AG04450 (cell line): ENCODE results near the gene BNIP2. TPM values are rescaled to one million over a fixed set of nuclear protein-coding genes. Genes with fewer than 3 reads are reported as not detected.

Experiments
- CTCF ChIA-PET: fragments of 300-600, 350-600 bp; formaldehyde crosslinking; extraction: SDS; loops from one replicate; lab custom pipeline; 2022; ENCODE audit warnings: antibody characterized with exemption, inconsistent platforms; lab: Charles Lee
- POLR2A ChIA-PET: fragments of 350-600 bp; formaldehyde crosslinking; extraction: SDS; loops from one replicate; lab custom pipeline; 2021; ENCODE audit warnings: antibody characterized with exemption, inconsistent platforms; lab: Yijun Ruan, JAX
- DNase-seq: peaks from one replicate; pipeline ENCODE4 v3.0.0-alpha.2; 2011; ENCODE audit warnings: low read depth, low spot score
- H3K27ac ChIP-seq: one replicate; pipeline ENCODE4 v1.5.1; 2012; ENCODE audit warnings: low read depth, low read length, control low read depth
- H3K27me3 ChIP-seq: one replicate; pipeline ENCODE4 v1.6.0; 2012; ENCODE audit warnings: low read length; ENCODE audit not compliant: control insufficient read depth, insufficient read depth
- H3K4me3 ChIP-seq: 2 replicates; pipeline ENCODE4 v1.5.1; 2011; ENCODE audit warnings: mild to moderate bottlenecking, low read depth, low read length, control low read depth
- H3K9me3 ChIP-seq: 2 replicates; pipeline ENCODE4 v1.5.1; 2012; ENCODE audit warnings: low read length; ENCODE audit not compliant: control insufficient read depth, insufficient read depth
- CTCF ChIP-seq: IDR thresholded peaks from 2 replicates; pipeline ENCODE4 v1.5.1; 2011; ENCODE audit warnings: low read depth, low read length, control low read depth, inconsistent platforms
- polyA plus RNA-seq: library from polyadenylated mRNA; depleted of rRNA; stranded (reverse); fragments of >200 nt; gene quantifications from 2 replicates; pipeline ENCODE4 v1.2.3, GENCODE V29; 2011

The BNIP2 gene
- polyA plus RNA-seq, 1 experiment = 65.9 TPM

- Histone ChIP-seq H3K27me3 (peaks cover 4% of the 10 kb centered on the region), H3K4me3 (no peak overlapping the region), H3K27ac (no peak overlapping the region), H3K9me3 (no peaks in the 10 kb centered on the region)
- TF ChIP-seq CTCF = no peak
- DNase-seq = no peak
- ChIA-PET POLR2A (no interaction called here), CTCF (interaction anchor here (0.5 to 3.8 kb wide), 27 partner anchors 8 to 797 kb away, joined by 3 to 74 read pairs (median 4); no protein-coding TSS in a partner anchor)
These were observed 34.7 kb upstream of the BNIP2 start for GRCh38 chr15:59723687-59724346.

GRCh38 chr15:59722476-59722875 lies 33.4 kb upstream of the BNIP2 start:
- no peak for DNase-seq
- H3K27me3 ChIP-seq = peaks cover 2% of the 10 kb centered on the region
- H3K27ac ChIP-seq = no peak overlapping the region
- ChIA-PET POLR2A (no interaction called here), CTCF (interaction anchor here (0.9 to 1.6 kb wide), 2 partner anchors 458 to 604 kb away, joined by 4 to 7 read pairs; no protein-coding TSS in a partner anchor)
- no peaks in the 10 kb centered on the region for H3K9me3 ChIP-seq
- no peak for TF ChIP-seq CTCF
- H3K4me3 ChIP-seq = no peak overlapping the region

GRCh38 chr15:59722037-59722436 lies 32.9 kb upstream of the BNIP2 start:
- H3K27ac ChIP-seq = no peak overlapping the region
- DNase-seq = no peak
- ChIA-PET POLR2A (no interaction called here), CTCF (interaction anchor here (0.9 to 1.6 kb wide), 2 partner anchors 458 to 605 kb away, joined by 4 to 7 read pairs; no protein-coding TSS in a partner anchor)
- peaks cover 2% of the 10 kb centered on the region for H3K27me3 ChIP-seq
- TF ChIP-seq CTCF = no peak
- no peak overlapping the region for H3K4me3 ChIP-seq
- no peaks in the 10 kb centered on the region for H3K9me3 ChIP-seq

GRCh38 chr15:59721411-59721810 lies 32.3 kb upstream of the BNIP2 start:
- no peaks in the 10 kb centered on the region for H3K9me3 ChIP-seq
- no peak for TF ChIP-seq CTCF
- no peak overlapping the region for H3K4me3 ChIP-seq
- no peak overlapping the region for H3K27ac ChIP-seq
- ChIA-PET POLR2A (no interaction called here), CTCF (interaction anchor here (1.6 kb wide), 2 partner anchors 30 to 605 kb away, joined by 5 to 7 read pairs; no protein-coding TSS in a partner anchor)
- H3K27me3 ChIP-seq = no peaks in the 10 kb centered on the region
- DNase-seq = no peak

- TF ChIP-seq CTCF = no peak
- CTCF ChIA-PET = interaction anchor here (0.7 to 3.5 kb wide), 2 partner anchors 12 to 22 kb away, joined by 3 to 15 read pairs; no protein-coding TSS in a partner anchor
- Histone ChIP-seq H3K9me3 (no peaks in the 10 kb centered on the region), H3K27me3 (no peaks in the 10 kb centered on the region), H3K27ac (no peak overlapping the region), H3K4me3 (no peak overlapping the region)
- POLR2A ChIA-PET = no interaction called here
- no peak for DNase-seq
These were observed 24.1 kb upstream of the BNIP2 start for GRCh38 chr15:59713177-59713576.
